ENCODE measurements around the gene ADAMTSL1. TPM values are rescaled to one million over a fixed set of nuclear protein-coding genes. Genes with fewer than 3 reads are reported as not detected.
A peak's percentile ranks its signal among the peaks of the same experiment; 100 is the strongest.

Gene ADAMTSL1
- total and polyA plus RNA-seq, 2 of the 13 experiments (the other 11 are each of a cell fraction or from before 2014, with no cell fraction given) = not detected

DNA sequence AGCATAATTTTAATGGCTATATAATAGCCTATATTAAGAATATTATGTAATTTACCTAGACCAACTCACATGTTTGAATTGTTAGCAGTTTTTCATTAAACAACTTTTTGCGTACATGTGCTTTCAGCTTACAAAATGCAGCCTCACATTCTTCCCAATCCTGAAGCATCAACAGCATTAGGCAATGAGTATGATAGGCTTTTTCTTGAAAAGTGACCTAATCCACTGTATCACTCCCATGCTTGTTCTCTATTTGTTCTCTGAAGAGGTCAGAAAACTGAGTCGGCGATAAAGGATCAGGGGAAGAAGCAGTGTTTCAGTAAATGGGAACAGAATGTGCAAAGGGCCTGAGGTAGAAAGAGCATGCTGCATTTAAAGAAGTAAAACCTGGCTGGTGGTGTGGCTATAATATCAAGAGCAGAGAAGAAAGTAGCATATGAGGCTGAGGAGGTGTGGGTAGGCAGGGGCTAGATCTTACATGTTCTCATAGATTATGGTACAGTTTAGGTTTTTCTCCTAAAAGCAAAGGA, 346.7 kb downstream of the ADAMTSL1 start (continued):
- TF ChIP-seq, protein P1, sequence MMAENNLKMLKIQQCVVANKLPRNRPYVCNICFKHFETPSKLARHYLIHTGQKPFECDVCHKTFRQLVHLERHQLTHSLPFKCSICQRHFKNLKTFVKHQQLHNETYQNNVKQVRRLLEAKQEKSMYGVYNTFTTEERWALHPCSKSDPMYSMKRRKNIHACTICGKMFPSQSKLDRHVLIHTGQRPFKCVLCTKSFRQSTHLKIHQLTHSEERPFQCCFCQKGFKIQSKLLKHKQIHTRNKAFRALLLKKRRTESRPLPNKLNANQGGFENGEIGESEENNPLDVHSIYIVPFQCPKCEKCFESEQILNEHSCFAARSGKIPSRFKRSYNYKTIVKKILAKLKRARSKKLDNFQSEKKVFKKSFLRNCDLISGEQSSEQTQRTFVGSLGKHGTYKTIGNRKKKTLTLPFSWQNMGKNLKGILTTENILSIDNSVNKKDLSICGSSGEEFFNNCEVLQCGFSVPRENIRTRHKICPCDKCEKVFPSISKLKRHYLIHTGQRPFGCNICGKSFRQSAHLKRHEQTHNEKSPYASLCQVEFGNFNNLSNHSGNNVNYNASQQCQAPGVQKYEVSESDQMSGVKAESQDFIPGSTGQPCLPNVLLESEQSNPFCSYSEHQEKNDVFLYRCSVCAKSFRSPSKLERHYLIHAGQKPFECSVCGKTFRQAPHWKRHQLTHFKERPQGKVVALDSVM (CRISPR knock-in tag; IDR thresholded peaks at IDR 0.05) = no peak
- TF ChIP-seq HNRNPK (IDR thresholded peaks at IDR 0.05; ENCODE audit: low read depth, low read length, poor library complexity, severe bottlenecking) = no peak
- no peak for TF ChIP-seq JUN (CRISPR knock-in tag; IDR thresholded peaks at IDR 0.05)

DNA sequence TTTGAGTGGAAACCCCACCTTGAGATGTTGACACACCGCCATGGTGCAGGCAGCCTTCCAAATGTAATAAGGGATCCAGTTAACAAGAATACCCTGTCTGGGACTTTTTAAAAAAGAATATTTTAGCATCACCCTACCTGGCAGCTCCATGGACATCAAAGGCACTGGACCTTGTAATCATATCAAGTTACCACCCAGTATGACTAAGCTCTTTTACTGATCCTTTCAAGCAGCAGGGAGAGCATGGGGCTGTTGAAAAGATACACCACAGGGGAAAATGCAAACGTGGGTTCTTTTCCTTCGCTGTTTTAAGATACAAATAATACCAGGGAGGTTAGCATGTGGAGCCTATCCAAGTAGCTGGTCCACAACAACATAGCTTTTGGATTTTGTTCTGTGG, 347.8 kb downstream of the ADAMTSL1 start:
- ATAC-seq = peak; percentile 51; the same call in 2 of the 3 replicates
- no TSS peak for BruUV-seq (replicated peaks)
- TF ChIP-seq BRCA1 (CRISPR knock-in tag; IDR thresholded peaks at IDR 0.05) = no peak
- TF ChIP-seq MZF1 (CRISPR knock-in tag; IDR thresholded peaks at IDR 0.05; ENCODE audit: borderline replicate concordance) = no peak
- no peak for TF ChIP-seq ZNF615 (CRISPR knock-in tag; IDR thresholded peaks at IDR 0.05; ENCODE audit: borderline replicate concordance)
- no peak for TF ChIP-seq ZNF136 (CRISPR knock-in tag; IDR thresholded peaks at IDR 0.05; ENCODE audit: low read depth)
- no peak for TF ChIP-seq ZNF12 (CRISPR knock-in tag; IDR thresholded peaks at IDR 0.05)
- TF ChIP-seq NFE2 (CRISPR knock-in tag; IDR thresholded peaks at IDR 0.05) = 0 out of 2 replicates have a peak, but pooled peaks have one; percentile 35
- TF ChIP-seq TCF7 (IDR thresholded peaks at IDR 0.05; ENCODE audit: low read depth) = peak; percentile 22; the same call in 1 of the 2 replicates
- TF ChIP-seq ZNF746 (CRISPR knock-in tag; IDR thresholded peaks at IDR 0.05) = no peak
- peak; percentile 88; the same call in 1 of the 2 replicates for TF ChIP-seq SIX1 (CRISPR knock-in tag; IDR thresholded peaks at IDR 0.05; ENCODE audit: borderline replicate concordance)
- TF ChIP-seq NFE2L2 (IDR thresholded peaks at IDR 0.05; ENCODE audit: low read length) = peak; percentile 52; the same call in 1 of the 2 replicates
- no peak for TF ChIP-seq ZBTB3 (CRISPR knock-in tag; IDR thresholded peaks at IDR 0.05; ENCODE audit: borderline replicate concordance, low read depth)
- TF ChIP-seq, protein P2, sequence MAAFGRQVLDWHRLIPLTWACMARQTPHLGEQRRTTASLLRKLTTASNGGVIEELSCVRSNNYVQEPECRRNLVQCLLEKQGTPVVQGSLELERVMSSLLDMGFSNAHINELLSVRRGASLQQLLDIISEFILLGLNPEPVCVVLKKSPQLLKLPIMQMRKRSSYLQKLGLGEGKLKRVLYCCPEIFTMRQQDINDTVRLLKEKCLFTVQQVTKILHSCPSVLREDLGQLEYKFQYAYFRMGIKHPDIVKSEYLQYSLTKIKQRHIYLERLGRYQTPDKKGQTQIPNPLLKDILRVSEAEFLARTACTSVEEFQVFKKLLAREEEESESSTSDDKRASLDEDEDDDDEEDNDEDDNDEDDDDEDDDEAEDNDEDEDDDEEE (CRISPR knock-in tag; IDR thresholded peaks at IDR 0.05) = no peak
- no peak for TF ChIP-seq PCBP2 (optimal IDR thresholded peaks at IDR 0.05; ENCODE audit: low read depth, low read length, poor library complexity, severe bottlenecking)
- no peak for TF ChIP-seq ZNF720 (CRISPR knock-in tag; IDR thresholded peaks at IDR 0.05)

More for the DNA sequence above, 347.8 kb downstream of the ADAMTSL1 start:
- Histone ChIP-seq H3K4me2 (ENCODE audit: low read depth, low read length) (no peak overlapping the region), H3K79me2 (ENCODE audit: insufficient read depth, low read length) (no peaks in the 10 kb centered on the region), H3K27me3 (ENCODE audit: control insufficient read depth in 1 of 2, insufficient read depth in 2 of 2, low read length in 2 of 2) (no peaks in the 10 kb centered on the region), H3K9ac (ENCODE audit: insufficient read depth, low read depth, low read length) (no peak overlapping the region), H3K9me3 (ENCODE audit: low read length) (no peaks in the 10 kb centered on the region), H3K4me1 (ENCODE audit: insufficient read depth, low read length) (peaks cover 21% of the 10 kb centered on the region), H2AFZ (ENCODE audit: low read length) (no peak overlapping the region), H4K20me1 (ENCODE audit: insufficient read depth, low read length) (no peaks in the 10 kb centered on the region), H3K36me3 (replicated peaks in 1 of 2; ENCODE audit: control insufficient read depth in 1 of 2, insufficient read depth in 2 of 2, low read length in 2 of 2) (no peaks in the 10 kb centered on the region), H3K27ac (ENCODE audit: extremely low read length, insufficient read depth, low read length) (no peak overlapping the region), H3K4me3 (replicated peaks in 1 of 3; ENCODE audit: insufficient read depth in 1 of 3, low read depth in 2 of 3, low read length in 3 of 3) (no peak overlapping the region)
- in situ Hi-C loops (cut with HindIII; ENCODE audit: extremely low pct_ligation_motif_present, low pct_unique_long_range_greater_than_20kb) (loop anchor here (25.0 kb wide), 1 partner anchor 559 kb away; no protein-coding TSS in a partner anchor), intact Hi-C loops (cut with micrococcal nuclease; ENCODE audit: unreplicated experiment) (no loop called here)
- ChIA-PET POLR2A (no interaction called here), CTCF (ENCODE audit: low intra/inter-chr PET ratio, low total read pairs) (no interaction called here)
- FAIRE-seq (no peak), DNase-seq (ENCODE audit: low spot score) (peak; percentile 35)
- WGBS (ENCODE audit: low lambda C conversion rate) = 42% methylated on average over 3 of the region's 3 CpGs

Data from HepG2 (cell line).